Activated CD4-positive, alpha-beta T cell treated with anti-CD3 and anti-CD28 coated beads, Interleukin-2, amount 50 U/mL, for 24 hours (primary cell): ENCODE results near the gene ABLIM2.

Experiments used
- DNase-seq, 2 donors: peaks; one replicate each; pipeline ENCODE4 v3.0.0-alpha.2; 2020; ENCODE audit warnings: low read depth in 1 of 2, low spot score in 1 of 2

ABLIM2 gene

GRCh38 chr4:8008391-8008790, 150.2 kb downstream of the ABLIM2 start:
- DNase-seq = no peak

GRCh38 chr4:8007581-8007980, 151.0 kb downstream of the ABLIM2 start:
- DNase-seq = no peak

DNA sequence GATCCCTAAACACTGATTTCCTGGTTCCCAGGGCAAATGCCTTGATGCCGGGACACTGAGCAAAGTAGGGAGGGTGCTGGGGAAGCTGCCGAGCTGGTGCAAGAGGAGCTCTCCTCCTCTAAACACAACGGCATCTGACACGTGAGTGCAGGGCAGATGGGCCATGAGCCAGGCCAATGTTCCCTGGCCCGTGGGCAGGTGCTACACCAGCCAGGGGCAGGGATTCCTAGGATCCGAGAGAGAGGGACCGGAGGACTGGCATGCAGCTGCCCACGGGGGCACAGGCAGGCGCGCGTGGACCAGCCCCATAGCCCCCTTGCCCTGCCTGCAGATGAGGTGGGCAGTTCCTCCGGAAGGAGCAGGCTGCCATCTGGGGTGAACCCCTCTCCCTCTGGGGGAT, 152.1 kb downstream of the ABLIM2 start:
- no peak for DNase-seq

GRCh38 chr4:8005814-8006215, 152.8 kb downstream of the ABLIM2 start:
- DNase-seq = no peak

GRCh38 chr4:8005033-8005808, 153.4 kb downstream of the ABLIM2 start:
- no peak for DNase-seq

- no peak for DNase-seq
Measured at GRCh38 chr4:8004066-8004465, 154.5 kb downstream of the ABLIM2 start.

- no peak for DNase-seq
Measured at GRCh38 chr4:8002525-8003309, 155.9 kb downstream of the ABLIM2 start.

DNA sequence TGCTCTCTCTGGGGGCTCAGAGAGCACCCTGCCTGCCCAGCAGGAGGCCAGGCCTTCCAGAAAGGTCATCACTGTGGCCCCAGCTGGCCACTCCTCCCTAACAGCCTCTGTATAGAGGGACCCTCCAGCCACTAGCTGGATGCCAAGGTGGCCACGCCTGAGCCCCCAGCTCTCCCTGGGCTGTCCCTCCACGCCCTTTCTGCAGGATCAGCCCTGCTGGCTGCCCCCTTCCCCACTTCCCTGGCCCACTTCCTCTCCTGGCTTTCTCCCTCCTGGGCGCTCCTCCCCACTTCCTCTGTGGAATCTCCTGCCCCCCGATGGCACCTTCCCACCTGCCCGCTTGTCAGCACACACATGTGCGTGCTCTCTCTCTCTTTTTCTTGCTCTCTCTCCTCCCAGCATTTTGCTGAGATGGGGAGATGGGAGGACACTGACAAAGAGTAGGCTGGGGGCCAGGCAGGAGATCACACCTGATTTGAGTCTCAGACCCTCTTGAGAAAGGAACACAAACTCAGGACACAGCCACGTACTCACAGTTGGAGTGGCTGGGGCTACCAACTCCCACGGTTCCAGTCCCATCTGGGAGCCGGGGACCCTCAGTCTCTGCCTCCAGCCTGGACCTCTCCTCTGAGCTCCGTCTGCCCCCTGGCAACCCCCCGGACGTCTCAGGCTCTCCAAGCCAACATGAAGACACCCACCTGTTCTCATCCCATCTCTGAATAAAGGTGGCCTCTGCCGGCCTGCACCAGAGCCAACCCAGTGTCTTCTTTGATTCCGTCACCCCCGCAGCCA, 156.9 kb downstream of the ABLIM2 start:
- no peak for DNase-seq

GRCh38 chr4:8000721-8001491, 157.7 kb downstream of the ABLIM2 start:
- DNase-seq = no peak

DNA sequence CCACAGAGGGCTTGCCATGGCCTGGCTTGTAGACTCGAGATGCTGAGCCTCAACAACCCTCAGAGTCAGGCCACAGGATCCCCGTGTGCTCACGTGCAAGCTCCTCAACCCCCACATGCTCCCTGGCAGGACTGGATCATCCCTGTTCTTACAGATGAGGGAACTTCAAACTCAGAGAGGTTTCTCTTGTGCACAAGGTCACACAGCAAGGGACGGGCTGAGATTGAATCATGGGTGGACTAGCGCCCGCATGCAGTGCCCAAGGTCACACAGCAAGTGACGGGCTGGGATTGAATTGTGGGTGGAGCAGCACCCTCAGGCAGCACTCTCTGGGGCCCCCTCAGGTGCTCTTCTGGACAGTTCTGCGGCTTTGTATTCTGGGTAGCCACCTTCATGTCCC, 158.4 kb downstream of the ABLIM2 start:
- no peak for DNase-seq

DNA sequence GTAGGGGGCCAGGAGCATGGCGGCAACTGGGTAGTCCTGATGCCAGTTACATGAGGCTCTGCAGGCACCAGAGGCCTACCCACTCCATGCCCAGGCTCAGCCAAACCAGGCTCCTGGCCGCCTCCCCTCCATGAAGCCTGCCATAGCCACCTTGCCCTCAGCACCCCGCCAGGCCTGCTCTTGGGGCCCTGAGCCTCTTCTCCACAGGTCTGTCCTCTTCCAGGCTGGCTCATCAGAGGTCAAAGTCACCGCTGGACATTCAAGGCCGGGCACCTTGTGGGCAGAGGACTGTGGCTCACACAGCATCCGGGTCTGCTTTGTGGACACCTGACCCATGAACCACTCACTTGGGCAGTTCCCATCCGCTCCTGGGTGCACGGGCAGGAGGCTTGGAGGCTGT, 158.9 kb downstream of the ABLIM2 start:
- DNase-seq = no peak

DNA sequence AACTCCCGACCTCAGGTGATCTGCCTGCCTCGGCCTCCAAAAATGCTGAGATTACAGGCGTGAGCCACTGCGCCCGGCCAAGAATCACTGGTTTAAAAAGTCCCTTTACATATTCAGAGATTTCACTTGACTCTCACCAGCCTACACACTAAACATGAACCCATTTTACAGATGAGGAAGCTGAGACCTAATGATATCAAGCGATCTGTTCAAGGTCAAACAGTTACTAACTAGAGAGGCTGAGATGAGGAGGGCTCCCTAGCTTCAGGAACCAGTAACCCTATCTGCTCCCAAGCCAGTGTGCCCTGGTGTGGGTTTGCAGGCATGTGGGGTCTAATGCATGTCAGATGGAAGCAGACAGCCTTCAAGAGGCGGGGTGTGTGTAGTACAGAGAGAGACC, 159.3 kb downstream of the ABLIM2 start:
- no peak for DNase-seq

DNA sequence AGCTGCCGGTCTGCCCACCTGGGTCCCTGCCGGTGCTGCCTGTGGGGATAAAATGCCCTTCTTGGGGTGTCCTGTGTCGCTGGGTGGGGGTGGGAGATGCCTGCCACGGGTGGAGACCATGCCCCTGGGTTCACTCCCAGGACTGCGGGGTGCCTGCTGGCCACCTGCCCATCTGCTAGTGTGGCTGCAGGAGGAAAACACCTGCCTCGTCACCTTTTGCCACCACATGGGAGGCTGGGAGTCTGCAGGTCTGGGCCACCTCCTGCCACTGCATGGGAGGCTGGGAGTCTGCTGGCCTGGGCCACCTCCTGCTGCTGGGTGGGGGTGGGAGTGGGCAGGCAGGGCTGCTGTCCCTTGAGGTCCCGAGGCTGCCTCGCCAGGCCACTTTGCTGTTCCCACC, 160.2 kb downstream of the ABLIM2 start:
- no peak for DNase-seq

GRCh38 chr4:7995866-7996265, 162.7 kb downstream of the ABLIM2 start:
- DNase-seq = no peak

GRCh38 chr4:7995135-7995534, 163.5 kb downstream of the ABLIM2 start:
- DNase-seq = no peak

DNA sequence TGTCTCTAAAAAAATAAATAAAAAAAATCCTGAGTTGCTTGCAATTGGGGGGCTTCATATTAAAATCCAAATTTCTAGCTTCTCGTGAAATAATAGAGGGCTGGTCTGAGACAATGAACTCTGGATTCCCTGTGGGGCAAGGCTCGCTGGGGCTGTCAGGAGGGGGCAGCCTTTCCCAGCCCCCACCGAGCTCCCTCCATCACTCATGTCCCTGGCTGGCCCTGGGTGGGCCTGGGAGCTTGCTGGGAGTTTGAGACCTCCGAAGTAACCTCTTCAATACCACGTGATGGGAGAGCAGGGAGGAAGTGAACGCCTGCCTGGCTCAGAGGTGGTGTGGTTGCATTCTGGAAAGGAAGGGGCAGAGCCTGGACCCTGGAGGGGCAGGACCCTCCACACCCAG, 164.9 kb downstream of the ABLIM2 start:
- no peak for DNase-seq

GRCh38 chr4:7992846-7993245, 165.8 kb downstream of the ABLIM2 start:
- DNase-seq = no peak

- no peak for DNase-seq
Measured at GRCh38 chr4:7990807-7991459, 167.7 kb downstream of the ABLIM2 start.

GRCh38 chr4:7989654-7990053, 169.0 kb downstream of the ABLIM2 start:
- DNase-seq = no peak

DNA sequence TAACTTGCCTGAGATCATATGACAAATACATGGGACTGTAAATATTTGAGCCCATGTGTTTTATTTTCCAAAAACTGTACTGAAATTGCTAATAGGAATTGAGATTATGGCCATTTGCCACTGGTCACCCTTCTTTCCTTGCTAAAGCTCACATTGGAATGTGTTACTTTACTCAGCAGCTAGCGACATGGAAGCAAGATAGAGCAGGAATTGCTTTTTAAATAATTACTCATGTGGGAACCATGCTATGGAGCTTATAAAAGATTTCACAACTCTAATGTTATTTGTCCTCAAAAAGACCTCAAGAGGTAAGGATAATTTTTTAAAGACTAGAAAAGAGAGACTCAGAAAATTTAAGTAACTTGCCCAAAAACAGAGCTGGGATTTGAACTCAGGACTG, 170.2 kb downstream of the ABLIM2 start:
- DNase-seq = no peak
